HL-60 (cell line): ENCODE measurements around the gene MYMK.

Experiments used
- DNase-seq, 2 experiments: peaks; one replicate each; pipeline ENCODE4 v3.0.0-alpha.2; 2010 to 2020; ENCODE audit warnings: low read depth in 1 of 2, low spot score in 1 of 2
- H3K27ac ChIP-seq: fragments of 250-450 bp; sonication (Bioruptor Pico); replicated peaks from 2 replicates; pipeline ENCODE4 v1.5.1; 2020; ENCODE audit warnings: mild to moderate bottlenecking, moderate library complexity
- H3K27me3 ChIP-seq: fragments of 250-450 bp; sonication (Bioruptor Pico); 2 replicates; pipeline ENCODE4 v1.5.1; 2021; ENCODE audit warnings: mild to moderate bottlenecking, moderate library complexity; ENCODE audit not compliant: insufficient read depth, poor library complexity, severe bottlenecking
- H3K4me3 ChIP-seq: replicated peaks from 2 replicates; pipeline ENCODE4 v1.5.1; 2011; ENCODE audit warnings: mild to moderate bottlenecking, control low read depth, low read length; ENCODE audit not compliant: insufficient read depth
- GABPA ChIP-seq: IDR thresholded peaks from 2 replicates; pipeline ENCODE4 v1.6.1; 2012; ENCODE audit warnings: low read depth
- POLR2AphosphoS5 ChIP-seq: IDR thresholded peaks from 2 replicates; pipeline ENCODE4 v1.6.1; 2012; ENCODE audit warnings: low read depth
- SPI1 ChIP-seq: IDR thresholded peaks from 2 replicates; pipeline ENCODE4 v1.6.1; 2012; ENCODE audit warnings: low read depth, mild to moderate bottlenecking, borderline replicate concordance
- TF ChIP-seq, protein P1 (sequence below): IDR thresholded peaks from one replicate; pipeline ENCODE4 v1.5.1; 2011; ENCODE audit warnings: low read length, control low read depth, inconsistent platforms; ENCODE audit not compliant: insufficient read depth
- TF ChIP-seq, protein P2 (sequence below): IDR thresholded peaks from 2 replicates; pipeline ENCODE4 v1.6.1; 2012; ENCODE audit warnings: low read depth; ENCODE audit not compliant: insufficient replicate concordance

The MYMK gene

DNA sequence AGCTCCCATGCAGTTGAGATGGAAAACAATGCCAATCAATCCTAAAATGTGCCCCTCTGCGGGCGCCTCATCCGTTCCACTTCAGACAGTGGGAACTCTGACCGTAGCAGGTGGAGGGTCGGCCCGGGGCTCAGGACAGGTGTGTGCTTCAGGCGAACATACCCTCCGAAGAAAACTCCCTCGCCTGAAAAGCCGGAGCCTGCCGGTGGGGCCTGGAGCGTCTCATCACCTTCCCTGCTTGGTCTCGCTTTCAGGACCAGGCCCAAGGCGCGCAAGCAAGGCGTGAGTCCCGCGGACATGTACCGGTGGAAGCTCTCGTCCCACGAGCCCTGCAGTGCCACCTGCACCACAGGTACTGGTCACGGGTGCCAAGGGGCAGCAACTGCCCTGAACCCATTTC is 36.2 kb upstream of the MYMK start:
- DNase-seq: no peak
- no peak overlapping the region for H3K4me3 ChIP-seq
- no peak overlapping the region for H3K27ac ChIP-seq
- no peaks in the 10 kb centered on the region for H3K27me3 ChIP-seq
- TF ChIP-seq, protein P1, sequence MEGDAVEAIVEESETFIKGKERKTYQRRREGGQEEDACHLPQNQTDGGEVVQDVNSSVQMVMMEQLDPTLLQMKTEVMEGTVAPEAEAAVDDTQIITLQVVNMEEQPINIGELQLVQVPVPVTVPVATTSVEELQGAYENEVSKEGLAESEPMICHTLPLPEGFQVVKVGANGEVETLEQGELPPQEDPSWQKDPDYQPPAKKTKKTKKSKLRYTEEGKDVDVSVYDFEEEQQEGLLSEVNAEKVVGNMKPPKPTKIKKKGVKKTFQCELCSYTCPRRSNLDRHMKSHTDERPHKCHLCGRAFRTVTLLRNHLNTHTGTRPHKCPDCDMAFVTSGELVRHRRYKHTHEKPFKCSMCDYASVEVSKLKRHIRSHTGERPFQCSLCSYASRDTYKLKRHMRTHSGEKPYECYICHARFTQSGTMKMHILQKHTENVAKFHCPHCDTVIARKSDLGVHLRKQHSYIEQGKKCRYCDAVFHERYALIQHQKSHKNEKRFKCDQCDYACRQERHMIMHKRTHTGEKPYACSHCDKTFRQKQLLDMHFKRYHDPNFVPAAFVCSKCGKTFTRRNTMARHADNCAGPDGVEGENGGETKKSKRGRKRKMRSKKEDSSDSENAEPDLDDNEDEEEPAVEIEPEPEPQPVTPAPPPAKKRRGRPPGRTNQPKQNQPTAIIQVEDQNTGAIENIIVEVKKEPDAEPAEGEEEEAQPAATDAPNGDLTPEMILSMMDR: no peak
- no peak for TF ChIP-seq GABPA
- no peak for TF ChIP-seq POLR2AphosphoS5
- TF ChIP-seq, protein P2, sequence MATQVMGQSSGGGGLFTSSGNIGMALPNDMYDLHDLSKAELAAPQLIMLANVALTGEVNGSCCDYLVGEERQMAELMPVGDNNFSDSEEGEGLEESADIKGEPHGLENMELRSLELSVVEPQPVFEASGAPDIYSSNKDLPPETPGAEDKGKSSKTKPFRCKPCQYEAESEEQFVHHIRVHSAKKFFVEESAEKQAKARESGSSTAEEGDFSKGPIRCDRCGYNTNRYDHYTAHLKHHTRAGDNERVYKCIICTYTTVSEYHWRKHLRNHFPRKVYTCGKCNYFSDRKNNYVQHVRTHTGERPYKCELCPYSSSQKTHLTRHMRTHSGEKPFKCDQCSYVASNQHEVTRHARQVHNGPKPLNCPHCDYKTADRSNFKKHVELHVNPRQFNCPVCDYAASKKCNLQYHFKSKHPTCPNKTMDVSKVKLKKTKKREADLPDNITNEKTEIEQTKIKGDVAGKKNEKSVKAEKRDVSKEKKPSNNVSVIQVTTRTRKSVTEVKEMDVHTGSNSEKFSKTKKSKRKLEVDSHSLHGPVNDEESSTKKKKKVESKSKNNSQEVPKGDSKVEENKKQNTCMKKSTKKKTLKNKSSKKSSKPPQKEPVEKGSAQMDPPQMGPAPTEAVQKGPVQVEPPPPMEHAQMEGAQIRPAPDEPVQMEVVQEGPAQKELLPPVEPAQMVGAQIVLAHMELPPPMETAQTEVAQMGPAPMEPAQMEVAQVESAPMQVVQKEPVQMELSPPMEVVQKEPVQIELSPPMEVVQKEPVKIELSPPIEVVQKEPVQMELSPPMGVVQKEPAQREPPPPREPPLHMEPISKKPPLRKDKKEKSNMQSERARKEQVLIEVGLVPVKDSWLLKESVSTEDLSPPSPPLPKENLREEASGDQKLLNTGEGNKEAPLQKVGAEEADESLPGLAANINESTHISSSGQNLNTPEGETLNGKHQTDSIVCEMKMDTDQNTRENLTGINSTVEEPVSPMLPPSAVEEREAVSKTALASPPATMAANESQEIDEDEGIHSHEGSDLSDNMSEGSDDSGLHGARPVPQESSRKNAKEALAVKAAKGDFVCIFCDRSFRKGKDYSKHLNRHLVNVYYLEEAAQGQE: no peak
- TF ChIP-seq SPI1: no peak

DNA sequence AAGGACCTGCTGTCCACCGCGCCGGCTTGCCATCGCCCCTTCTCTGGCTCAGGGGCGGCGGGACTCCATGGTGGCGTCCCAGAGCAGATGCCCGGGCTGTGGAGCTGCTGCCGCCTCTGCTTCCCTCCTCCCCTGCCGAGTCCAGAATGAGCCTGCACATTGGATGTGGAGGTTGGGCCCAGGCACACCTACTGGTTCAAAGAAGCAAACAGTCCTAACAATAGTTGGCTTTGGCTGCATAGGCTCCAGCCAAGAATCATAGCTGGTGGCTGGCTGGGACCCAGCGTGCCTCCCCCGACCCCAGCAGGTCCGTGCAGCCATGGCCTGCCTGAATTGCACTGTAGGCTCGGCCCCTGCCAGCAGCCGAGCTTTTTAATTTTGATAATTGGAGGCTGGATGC is 35.6 kb upstream of the MYMK start:
- TF ChIP-seq, protein P2: no peak
- H3K27me3 ChIP-seq: no peaks in the 10 kb centered on the region
- no peak overlapping the region for H3K4me3 ChIP-seq
- no peak for DNase-seq
- H3K27ac ChIP-seq: no peak overlapping the region

DNA sequence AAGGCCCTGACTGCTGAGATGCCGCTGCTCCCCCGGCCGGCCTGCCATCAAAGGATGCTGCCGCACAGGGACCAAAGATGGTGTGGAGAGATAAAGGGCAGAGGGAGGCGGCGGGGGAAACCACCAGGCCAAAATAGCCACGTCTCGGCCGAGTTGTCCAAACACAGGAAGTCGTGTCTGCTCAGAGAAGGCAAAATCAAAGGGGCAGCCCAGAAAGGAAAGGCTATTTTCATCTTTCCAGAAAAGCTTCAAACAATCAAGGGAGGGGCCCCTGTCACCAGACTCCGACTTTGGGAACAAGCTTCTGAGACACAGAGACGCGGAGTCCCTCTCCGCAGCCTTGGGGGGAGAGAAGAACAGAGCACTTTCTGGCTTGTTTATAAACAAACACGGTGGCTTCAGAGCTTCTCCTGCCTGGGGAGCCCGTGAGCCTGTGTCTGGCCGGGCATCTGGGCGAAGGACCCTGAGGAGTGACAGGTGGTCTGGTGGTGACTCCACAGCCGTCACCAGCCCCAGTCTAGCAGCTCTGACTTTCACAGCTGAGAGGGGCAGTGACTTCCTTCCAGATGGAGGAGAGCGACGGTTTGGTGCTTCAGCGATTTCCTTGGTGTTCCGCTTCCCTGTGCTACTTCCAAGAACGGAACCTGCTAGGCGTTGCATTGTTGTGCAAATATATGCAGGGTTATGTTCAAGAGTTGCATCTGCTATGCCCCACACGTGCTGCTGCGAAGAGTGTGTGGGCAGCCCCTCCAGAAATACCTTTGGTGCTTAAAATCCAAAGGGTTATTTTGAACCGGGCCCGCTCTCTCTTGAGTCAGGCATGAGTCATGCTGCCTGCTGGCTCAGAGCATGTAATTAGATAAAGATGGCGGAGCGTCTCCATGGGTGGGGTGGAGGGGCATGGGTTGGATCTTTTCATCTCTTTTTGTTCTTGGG is 33.7 kb upstream of the MYMK start:
- H3K4me3 ChIP-seq: no peak overlapping the region

More for the DNA sequence above, 33.7 kb upstream of the MYMK start:
- no peak overlapping the region for H3K27ac ChIP-seq
- TF ChIP-seq, protein P2: no peak
- TF ChIP-seq POLR2AphosphoS5 (no peak), GABPA (no peak), SPI1 (no peak)
- TF ChIP-seq, protein P1: no peak
- no peaks in the 10 kb centered on the region for H3K27me3 ChIP-seq
- DNase-seq: peak; percentile 33 to 50
